Activated T-helper 17 cell treated with anti-CD3 and anti-CD28 coated beads, Interleukin-2, amount 50 U/mL, for 72 hours (primary cell): ENCODE results near the gene CXXC1. TPM values are rescaled to one million over a fixed set of nuclear protein-coding genes. Genes with fewer than 3 reads are reported as not detected.

Source experiments
- total RNA-seq, 2 donors: library from RNA; stranded (reverse); gene quantifications; one replicate each; pipeline ENCODE4 v1.2.3, GENCODE V29; 2022

Gene CXXC1
- total RNA-seq, 2 donors from 2014 or later = 125 to 129 TPM

Other genes with a start within 250 kb of the CXXC1 start
- under 1 TPM in 1 of 2 donors, not detected in 1; 0.29 TPM for gene MYO5B, start 92.5 kb downstream of the CXXC1 start, total RNA-seq
- gene CFAP53, start 21.2 kb downstream of the CXXC1 start, total RNA-seq = 1 to 10 TPM in 1 of 2 donors, under 1 TPM in 1; 0.61 to 3.0 TPM
- 10 to 100 TPM; 89.9 to 98.7 TPM for gene MBD1, start 6.2 kb downstream of the CXXC1 start, total RNA-seq
- gene SKA1, start 87.4 kb upstream of the CXXC1 start, total RNA-seq = 10 to 100 TPM; 40.7 to 42.9 TPM